Measurements from ENCODE around the gene WIPF2.

The WIPF2 gene

DNA sequence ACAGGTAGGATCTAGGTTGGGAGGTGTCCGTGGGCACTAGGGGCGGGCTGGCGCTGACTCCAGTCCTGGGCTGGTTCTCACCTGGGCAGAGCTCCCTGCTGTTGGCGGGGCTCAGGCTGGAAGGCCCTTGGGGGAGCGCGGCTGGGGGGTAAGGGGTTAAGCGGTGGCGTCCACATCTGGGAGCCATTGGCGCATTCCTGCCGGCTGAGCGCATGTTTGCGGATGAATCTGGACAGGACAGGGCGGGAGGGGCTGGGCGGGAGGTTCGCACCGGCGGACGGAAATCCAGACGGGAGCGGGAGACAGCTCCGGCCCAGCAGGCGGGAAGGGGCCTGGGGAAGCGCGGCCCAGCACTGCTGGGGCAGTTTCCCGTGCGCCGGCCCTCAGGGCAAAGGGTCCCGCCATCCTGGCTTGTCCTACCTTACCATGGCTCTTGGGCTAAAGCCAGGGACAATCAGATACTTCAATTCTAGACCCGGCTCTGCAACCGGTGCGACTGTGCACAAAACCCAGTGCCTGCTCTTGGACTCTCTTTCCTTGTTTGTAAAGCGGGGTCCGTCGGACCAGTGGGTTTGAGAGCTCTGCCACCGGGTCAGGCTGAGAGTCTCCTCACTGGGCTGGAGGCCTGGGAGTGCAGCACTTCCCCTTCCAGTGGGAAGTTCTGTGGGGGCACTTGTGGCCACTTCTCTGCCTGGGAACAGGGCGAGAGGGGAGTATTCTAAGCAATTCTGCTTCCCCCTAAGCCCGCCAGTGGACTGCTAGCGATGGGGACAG, 97.7 kb downstream of the WIPF2 start:
- Histone ChIP-seq H3K4me3 (ENCODE audit: low read length) (peak overlapping the region; percentile 89), H3K27ac (ENCODE audit: low read depth, low read length) (peak overlapping the region; percentile 80), H3K36me3 (ENCODE audit: control insufficient read depth, insufficient read depth, low read length) (no peaks in the 10 kb centered on the region), H3K27me3 (ENCODE audit: control insufficient read depth, insufficient read depth, low read length) (no peaks in the 10 kb centered on the region), H3K9ac (ENCODE audit: low read length) (peak overlapping the region; percentile 24), H3K4me1 (ENCODE audit: control insufficient read depth, insufficient read depth, low read length) (peaks cover 59% of the 10 kb centered on the region)

DNA sequence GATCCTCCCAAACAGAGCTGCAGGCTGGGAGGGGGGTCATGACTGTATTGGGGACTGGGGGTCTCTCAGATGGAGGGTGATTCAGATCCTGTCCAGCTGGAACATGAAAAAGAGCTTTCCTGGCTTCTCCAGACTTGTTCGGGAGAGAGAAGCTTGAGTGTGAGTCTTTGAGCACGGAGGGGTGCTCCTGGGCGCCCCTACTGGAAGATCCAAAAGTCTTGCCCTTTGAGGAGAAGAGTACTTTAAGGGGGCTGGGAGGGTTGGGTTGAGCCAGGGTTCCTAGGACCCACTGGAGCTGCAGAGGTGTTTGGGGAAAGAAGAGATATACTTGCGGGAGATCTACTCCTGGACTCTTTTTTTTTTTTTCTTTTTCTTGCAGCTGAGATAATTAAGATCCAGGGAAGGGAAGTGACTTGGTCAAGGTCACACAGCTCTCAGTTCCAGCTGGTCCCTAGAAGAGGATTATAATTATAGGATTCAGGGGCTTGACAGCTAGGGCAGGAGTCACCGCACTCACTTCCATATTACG, 98.3 kb downstream of the WIPF2 start:
- Histone ChIP-seq H3K27ac (ENCODE audit: low read depth, low read length) (peak overlapping the region; percentile 80), H3K36me3 (ENCODE audit: control insufficient read depth, insufficient read depth, low read length) (no peaks in the 10 kb centered on the region), H3K9ac (ENCODE audit: low read length) (peak overlapping the region; percentile 24), H3K4me3 (ENCODE audit: low read length) (peak overlapping the region; percentile 89), H3K4me1 (ENCODE audit: control insufficient read depth, insufficient read depth, low read length) (peaks cover 58% of the 10 kb centered on the region), H3K27me3 (ENCODE audit: control insufficient read depth, insufficient read depth, low read length) (no peaks in the 10 kb centered on the region)

DNA sequence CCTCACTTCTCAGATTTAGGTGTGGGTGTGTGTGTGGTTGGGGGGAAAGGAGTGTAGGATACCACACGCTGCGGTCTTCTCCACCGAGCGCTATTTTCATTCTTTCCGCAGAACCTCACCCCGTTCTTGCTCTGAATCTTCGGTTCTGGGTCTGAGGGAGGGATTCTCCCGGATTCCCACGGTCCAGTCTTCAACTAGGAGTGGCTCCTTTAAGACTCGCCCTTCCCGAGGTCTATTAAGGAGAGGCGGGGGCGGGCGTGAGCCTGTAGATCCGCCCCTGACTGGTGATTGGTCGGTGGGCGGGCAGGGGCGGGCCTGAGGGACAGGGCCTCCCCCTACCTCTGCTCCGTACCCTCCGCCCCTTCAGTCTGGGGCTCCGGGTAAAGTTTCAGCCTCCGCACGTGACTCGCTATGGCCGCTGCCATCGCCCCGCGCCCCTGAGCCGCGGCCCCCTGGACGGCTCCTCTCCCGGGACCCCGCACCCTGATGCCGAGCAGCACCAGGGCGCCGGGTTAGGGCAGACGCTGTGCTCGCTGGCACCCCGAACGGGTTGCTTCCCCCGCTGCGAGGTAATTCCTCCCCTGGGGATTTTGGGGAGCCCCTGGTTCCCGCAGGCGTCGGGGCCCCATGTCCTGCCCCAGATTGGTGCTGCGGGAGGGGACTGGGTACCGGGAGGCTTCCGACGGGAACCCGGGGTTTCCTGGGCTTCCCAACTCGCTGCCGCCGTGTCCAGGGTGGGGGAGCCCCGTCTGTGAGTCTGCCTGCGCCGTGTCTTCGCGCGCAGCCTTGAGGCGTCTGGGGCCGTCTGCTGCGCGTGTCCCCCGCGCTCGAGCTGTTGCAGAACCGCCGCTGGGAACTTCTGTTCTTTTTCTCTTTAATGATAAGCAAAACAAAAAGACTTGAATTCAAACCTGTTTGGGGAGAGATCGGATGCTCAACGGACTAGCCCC, 99.1 kb downstream of the WIPF2 start:
- Histone ChIP-seq H3K4me1 (ENCODE audit: control insufficient read depth, insufficient read depth, low read length) (peaks cover 58% of the 10 kb centered on the region), H3K27me3 (ENCODE audit: control insufficient read depth, insufficient read depth, low read length) (no peaks in the 10 kb centered on the region), H3K9ac (ENCODE audit: low read length) (peak overlapping the region; percentile 51), H3K27ac (ENCODE audit: low read depth, low read length) (peak overlapping the region; percentile 80), H3K36me3 (ENCODE audit: control insufficient read depth, insufficient read depth, low read length) (no peaks in the 10 kb centered on the region), H3K4me3 (ENCODE audit: low read length) (peak overlapping the region; percentile 89)

DNA sequence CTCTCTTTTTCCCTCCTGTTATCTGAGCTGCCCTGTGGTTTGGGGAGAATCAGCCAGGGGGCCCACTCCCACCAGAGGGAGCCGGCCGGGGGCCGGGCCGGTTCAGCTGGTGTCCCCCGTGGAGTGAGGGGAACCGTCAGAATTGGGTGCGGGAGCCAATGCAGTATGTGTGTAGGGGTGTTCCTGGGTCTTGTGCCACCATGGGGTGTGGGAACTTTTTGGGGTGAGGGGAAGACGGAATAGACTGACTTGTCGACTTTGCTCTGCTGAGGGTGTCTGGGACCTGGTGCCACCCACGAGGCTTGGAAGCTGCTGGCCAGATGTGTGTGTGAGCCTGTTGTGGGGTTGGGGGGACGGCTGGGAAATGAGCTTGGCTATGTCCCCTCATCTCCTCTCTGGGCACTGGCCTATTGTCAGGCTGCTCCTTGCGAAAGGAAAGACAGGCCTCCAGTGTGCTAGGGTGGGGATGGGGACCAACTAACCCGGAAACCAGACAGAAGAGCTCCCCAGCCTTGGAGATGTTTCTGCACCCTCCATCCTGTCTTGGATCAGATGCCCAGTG, 99.8 kb downstream of the WIPF2 start:
- Histone ChIP-seq H3K4me3 (ENCODE audit: low read length) (peak overlapping the region; percentile 89), H3K36me3 (ENCODE audit: control insufficient read depth, insufficient read depth, low read length) (no peaks in the 10 kb centered on the region), H3K27me3 (ENCODE audit: control insufficient read depth, insufficient read depth, low read length) (no peaks in the 10 kb centered on the region), H3K27ac (ENCODE audit: low read depth, low read length) (peak overlapping the region; percentile 74), H3K9ac (ENCODE audit: low read length) (peak overlapping the region; percentile 51), H3K4me1 (ENCODE audit: control insufficient read depth, insufficient read depth, low read length) (peaks cover 64% of the 10 kb centered on the region)

DNA sequence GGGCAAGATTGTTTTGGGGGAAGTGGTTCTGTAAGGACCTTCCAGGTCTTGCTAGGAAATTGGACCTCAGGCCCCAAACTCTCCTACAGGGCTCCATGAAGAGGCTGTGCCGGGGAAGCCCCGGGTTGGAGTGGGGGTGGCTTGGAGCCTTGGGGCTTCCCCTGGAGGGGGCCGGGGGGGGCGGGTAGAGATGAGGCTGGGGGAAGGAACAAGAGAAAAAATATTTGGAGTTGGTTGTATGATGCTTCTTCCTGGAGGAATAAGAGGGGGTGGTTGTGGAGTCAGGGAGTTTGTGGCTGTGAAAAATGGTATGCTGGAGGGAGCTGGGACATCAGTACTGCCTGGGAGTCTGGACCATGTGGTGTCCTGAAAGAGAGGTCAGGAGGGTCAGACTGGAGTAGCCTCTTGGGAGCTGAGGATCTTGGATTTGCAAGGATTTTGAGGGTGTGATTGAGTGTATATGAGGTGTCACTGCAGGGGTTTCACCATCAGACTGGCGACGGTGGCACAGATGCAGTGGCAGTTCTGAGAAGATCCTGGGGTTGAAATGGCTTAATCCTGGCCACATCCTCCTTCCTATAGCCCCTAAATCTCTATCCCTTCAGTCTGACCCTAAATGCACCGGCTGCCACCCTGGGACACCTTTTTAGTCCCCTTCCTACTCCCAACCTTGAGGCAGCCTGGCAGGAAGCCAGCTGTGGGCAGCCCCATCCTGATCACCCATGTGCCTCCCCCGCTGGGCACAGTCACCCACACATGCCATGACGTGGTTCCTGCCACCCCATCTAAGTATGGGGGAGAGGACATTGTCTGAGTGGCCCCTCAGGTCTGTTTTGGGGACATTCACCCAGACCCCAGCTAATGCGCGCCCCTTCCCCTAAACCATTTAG, 100.8 kb downstream of the WIPF2 start:
- H3K4me1 ChIP-seq (ENCODE audit: control insufficient read depth, insufficient read depth, low read length), result peaks cover 66% of the 10 kb centered on the region
- H3K27ac ChIP-seq (ENCODE audit: low read depth, low read length), result peak overlapping the region; percentile 74
- no peak overlapping the region for H3K9ac ChIP-seq (ENCODE audit: low read length)
- H3K36me3 ChIP-seq (ENCODE audit: control insufficient read depth, insufficient read depth, low read length), result no peaks in the 10 kb centered on the region
- H3K27me3 ChIP-seq (ENCODE audit: control insufficient read depth, insufficient read depth, low read length), result no peaks in the 10 kb centered on the region
- peak overlapping the region; percentile 89 for H3K4me3 ChIP-seq (ENCODE audit: low read length)

DNA sequence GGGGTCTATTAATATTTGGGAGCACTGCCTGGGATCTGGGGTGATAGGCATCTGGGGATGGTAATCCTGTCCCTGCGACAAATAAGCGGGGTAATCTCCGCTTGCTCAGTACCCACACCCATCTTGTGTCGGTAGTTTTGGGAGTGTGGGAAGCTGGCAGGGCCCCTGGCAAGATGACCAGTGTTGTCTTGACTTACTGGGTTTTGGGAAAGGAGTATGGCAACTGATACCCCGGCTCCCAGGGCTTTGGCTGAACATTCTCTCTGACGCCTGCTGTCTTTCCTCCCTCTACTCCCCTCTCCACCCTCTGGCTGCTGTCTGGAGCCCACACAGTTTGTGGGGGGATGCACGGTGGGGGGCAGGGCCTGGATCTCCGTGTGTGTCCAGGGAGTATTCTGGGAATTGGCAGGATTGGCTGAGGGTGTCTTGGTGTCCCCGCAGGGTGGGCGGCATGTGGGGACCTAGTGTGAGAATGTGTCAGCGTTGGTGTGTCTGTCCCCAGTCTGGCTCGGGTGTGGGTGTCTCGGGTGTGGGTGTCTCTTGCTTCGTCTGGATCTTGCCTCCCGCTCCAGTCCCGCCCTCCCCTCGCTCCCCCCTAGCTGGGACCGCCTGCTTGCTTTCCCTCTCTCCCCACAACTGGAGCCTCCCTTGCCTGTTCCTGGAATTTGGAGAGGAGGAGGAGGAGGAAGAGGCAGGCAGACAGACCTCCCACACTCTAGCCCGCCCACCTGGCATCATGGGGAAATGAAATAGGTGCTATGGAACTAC, 101.8 kb downstream of the WIPF2 start:
- Histone ChIP-seq H3K27me3 (ENCODE audit: control insufficient read depth, insufficient read depth, low read length) (no peaks in the 10 kb centered on the region), H3K4me3 (ENCODE audit: low read length) (peak overlapping the region; percentile 72), H3K9ac (ENCODE audit: low read length) (peak overlapping the region; percentile 8), H3K4me1 (ENCODE audit: control insufficient read depth, insufficient read depth, low read length) (peaks cover 60% of the 10 kb centered on the region), H3K27ac (ENCODE audit: low read depth, low read length) (peak overlapping the region; percentile 74), H3K36me3 (ENCODE audit: control insufficient read depth, insufficient read depth, low read length) (no peaks in the 10 kb centered on the region)

DNA sequence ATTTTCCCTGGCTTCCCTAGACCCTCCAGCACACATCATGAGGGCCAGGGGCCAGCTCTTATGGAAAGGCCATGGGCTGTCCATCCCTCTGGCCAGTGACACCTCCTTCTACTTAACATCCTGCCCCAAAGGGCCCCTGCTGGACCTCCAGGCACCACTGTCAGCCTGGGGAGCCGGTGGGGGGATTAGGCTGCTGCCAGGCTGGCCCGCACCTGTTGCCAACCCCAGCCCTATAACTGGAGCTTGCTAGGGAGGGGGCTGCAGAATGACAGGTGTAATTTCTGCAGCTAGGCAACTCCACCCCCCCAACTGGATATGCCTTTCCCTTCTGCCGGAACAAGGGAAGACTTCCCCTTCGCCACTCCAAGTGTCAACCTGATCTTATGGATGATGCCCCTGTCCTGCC, 102.4 kb downstream of the WIPF2 start:
- Histone ChIP-seq H3K4me3 (ENCODE audit: low read length) (peak overlapping the region; percentile 72), H3K36me3 (ENCODE audit: control insufficient read depth, insufficient read depth, low read length) (no peaks in the 10 kb centered on the region), H3K4me1 (ENCODE audit: control insufficient read depth, insufficient read depth, low read length) (peaks cover 54% of the 10 kb centered on the region), H3K9ac (ENCODE audit: low read length) (no peak overlapping the region), H3K27ac (ENCODE audit: low read depth, low read length) (peak overlapping the region; percentile 74), H3K27me3 (ENCODE audit: control insufficient read depth, insufficient read depth, low read length) (no peaks in the 10 kb centered on the region)

DNA sequence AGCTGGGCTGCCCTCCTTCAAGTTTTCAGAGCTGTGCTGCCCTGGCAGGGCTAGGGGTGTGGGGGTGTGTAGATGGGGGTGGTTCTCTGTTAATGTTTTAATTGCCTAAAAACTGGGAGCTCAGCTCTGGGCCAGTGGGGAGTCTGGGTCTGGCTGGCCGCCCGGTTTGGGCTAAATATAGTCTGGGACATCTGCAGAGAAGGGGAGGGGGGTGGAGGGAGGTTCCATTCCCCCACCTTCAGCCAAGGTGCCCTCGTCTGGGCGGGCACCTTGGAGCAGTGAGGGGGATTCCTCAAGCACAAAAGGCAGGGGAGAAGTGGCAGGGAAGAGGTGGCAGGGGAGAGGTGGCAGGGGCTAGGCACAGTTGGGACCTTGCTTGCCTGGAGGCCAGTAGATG, 102.9 kb downstream of the WIPF2 start:
- Histone ChIP-seq H3K36me3 (ENCODE audit: control insufficient read depth, insufficient read depth, low read length) (no peaks in the 10 kb centered on the region), H3K4me1 (ENCODE audit: control insufficient read depth, insufficient read depth, low read length) (peaks cover 52% of the 10 kb centered on the region), H3K27me3 (ENCODE audit: control insufficient read depth, insufficient read depth, low read length) (no peaks in the 10 kb centered on the region), H3K9ac (ENCODE audit: low read length) (peak overlapping the region; percentile 42), H3K27ac (ENCODE audit: low read depth, low read length) (peak overlapping the region; percentile 83), H3K4me3 (ENCODE audit: low read length) (peak overlapping the region; percentile 72)

DNA sequence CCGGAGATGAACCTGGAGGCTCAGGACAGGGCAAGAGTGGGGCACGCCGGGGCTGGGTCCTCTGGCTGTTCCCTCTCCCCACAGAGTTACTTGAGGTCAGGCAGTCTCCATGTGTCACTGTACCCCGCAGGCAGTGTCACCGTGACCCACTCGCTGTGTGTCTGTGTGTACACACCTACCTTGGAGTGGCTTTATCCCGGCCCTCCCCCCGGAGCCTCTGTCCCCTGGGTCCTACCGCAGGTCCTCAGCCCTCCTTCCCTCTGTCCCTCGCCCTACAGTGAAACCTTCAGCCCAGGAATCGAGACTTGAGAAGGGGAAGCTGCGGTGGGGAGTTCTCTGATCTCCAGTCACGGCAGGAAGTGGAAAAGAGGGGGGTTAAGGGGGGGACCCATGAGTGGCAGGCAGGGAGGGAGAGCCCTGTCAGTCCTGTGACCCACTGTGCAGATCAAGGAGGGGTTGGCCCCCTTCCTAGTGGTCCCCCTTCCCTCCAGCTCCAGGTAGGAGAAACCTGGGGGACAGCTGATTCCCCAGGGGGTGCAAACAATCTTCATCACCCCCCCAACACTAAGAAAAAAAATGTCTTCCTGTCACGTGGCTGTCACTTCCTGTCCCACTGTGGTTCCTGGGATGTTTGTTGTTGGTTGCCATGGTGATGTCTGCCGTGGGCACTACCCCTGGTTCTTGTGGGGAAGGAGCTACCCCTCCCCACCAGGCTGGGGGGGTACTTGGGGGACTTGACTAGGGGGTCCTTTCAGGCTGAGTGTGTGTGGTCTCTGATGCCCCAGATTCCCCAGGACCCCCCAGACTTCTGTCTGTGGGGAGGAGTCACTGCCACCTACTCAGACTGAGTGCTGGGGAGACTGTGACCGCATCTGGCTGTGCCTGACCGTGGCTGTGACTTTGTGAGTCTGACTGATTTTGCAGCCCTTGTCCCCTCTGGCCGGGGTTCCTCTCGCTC, 103.5 kb downstream of the WIPF2 start:
- Histone ChIP-seq H3K27ac (ENCODE audit: low read depth, low read length) (peak overlapping the region; percentile 83), H3K36me3 (ENCODE audit: control insufficient read depth, insufficient read depth, low read length) (no peaks in the 10 kb centered on the region), H3K27me3 (ENCODE audit: control insufficient read depth, insufficient read depth, low read length) (no peaks in the 10 kb centered on the region), H3K4me3 (ENCODE audit: low read length) (peak overlapping the region; percentile 72), H3K4me1 (ENCODE audit: control insufficient read depth, insufficient read depth, low read length) (peaks cover 45% of the 10 kb centered on the region), H3K9ac (ENCODE audit: low read length) (peak overlapping the region; percentile 42)

All from rectal smooth muscle tissue (tissue), 1 donor.